ENCODE measurements around the gene TRAK1. TPM values are rescaled to one million over a fixed set of nuclear protein-coding genes. Genes with fewer than 3 reads are reported as not detected.

TRAK1 gene
- total and polyA plus RNA-seq, 2 experiments from 2014 or later: 28.6 to 74.5 TPM

- no peak for DNase-seq (ENCODE audit: low read depth in 1 of 2, low spot score in 1 of 2)
- Histone ChIP-seq H3K36me3 (no peaks in the 10 kb centered on the region), H3K4me3 (no peak overlapping the region), H3K4me1 (ENCODE audit: low read depth) (no peaks in the 10 kb centered on the region), H3K27ac (no peak overlapping the region), H3K9me3 (ENCODE audit: low read depth) (no peaks in the 10 kb centered on the region), H3K27me3 (no peaks in the 10 kb centered on the region)
- TF ChIP-seq CTCF (IDR thresholded peaks at IDR 0.05; ENCODE audit: low read depth, low read length): no peak
Measured at GRCh38 chr3:42213417-42213816, 122.3 kb downstream of the TRAK1 start.

DNA sequence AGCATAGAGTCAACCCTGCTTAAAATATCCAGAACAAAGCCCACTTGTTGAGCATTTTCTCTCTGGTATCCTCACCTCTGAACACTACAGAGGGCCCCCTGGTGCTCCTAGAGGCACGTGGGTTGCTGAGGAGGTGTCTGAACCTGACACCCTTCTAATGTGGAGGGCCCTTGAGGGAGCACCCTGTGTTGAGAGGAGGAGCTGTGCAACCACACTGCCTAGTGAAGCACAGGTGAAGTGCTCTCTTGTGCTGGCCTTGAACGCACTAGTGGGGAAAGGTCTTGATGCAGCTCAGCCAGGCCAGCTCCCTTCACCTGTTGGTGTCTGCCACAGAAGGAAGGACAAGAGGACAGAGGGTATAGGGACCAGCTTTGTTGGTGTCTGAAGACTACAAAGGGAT lies 122.9 kb downstream of the TRAK1 start:
- no peaks in the 10 kb centered on the region for H3K9me3 ChIP-seq (ENCODE audit: low read depth)
- H3K27ac ChIP-seq: no peak overlapping the region
- H3K4me1 ChIP-seq (ENCODE audit: low read depth): no peaks in the 10 kb centered on the region
- H3K27me3 ChIP-seq: no peaks in the 10 kb centered on the region
- peaks cover 1% of the 10 kb centered on the region for H3K36me3 ChIP-seq
- H3K4me3 ChIP-seq: no peak overlapping the region
- TF ChIP-seq CTCF (IDR thresholded peaks at IDR 0.05; ENCODE audit: low read depth, low read length): no peak
- DNase-seq (ENCODE audit: low read depth in 1 of 2, low spot score in 1 of 2): no peak

- no peak for DNase-seq (ENCODE audit: low read depth in 1 of 2, low spot score in 1 of 2)
- H3K4me1 ChIP-seq (ENCODE audit: low read depth): no peaks in the 10 kb centered on the region
- H3K27ac ChIP-seq: no peak overlapping the region
- peaks cover 3% of the 10 kb centered on the region for H3K36me3 ChIP-seq
- no peak for TF ChIP-seq CTCF (IDR thresholded peaks at IDR 0.05; ENCODE audit: low read depth, low read length)
- H3K4me3 ChIP-seq: no peak overlapping the region
- H3K27me3 ChIP-seq: no peaks in the 10 kb centered on the region
- H3K9me3 ChIP-seq (ENCODE audit: low read depth): no peaks in the 10 kb centered on the region
Measured at GRCh38 chr3:42214565-42215283, 123.6 kb downstream of the TRAK1 start.

GRCh38 chr3:42216302-42216701 lies 125.1 kb downstream of the TRAK1 start:
- no peaks in the 10 kb centered on the region for H3K9me3 ChIP-seq (ENCODE audit: low read depth)
- H3K4me1 ChIP-seq (ENCODE audit: low read depth): no peaks in the 10 kb centered on the region
- no peak for TF ChIP-seq CTCF (IDR thresholded peaks at IDR 0.05; ENCODE audit: low read depth, low read length)
- no peak overlapping the region for H3K4me3 ChIP-seq
- no peak for DNase-seq (ENCODE audit: low read depth in 1 of 2, low spot score in 1 of 2)
- H3K36me3 ChIP-seq: peaks cover 3% of the 10 kb centered on the region
- no peaks in the 10 kb centered on the region for H3K27me3 ChIP-seq
- no peak overlapping the region for H3K27ac ChIP-seq

DNA sequence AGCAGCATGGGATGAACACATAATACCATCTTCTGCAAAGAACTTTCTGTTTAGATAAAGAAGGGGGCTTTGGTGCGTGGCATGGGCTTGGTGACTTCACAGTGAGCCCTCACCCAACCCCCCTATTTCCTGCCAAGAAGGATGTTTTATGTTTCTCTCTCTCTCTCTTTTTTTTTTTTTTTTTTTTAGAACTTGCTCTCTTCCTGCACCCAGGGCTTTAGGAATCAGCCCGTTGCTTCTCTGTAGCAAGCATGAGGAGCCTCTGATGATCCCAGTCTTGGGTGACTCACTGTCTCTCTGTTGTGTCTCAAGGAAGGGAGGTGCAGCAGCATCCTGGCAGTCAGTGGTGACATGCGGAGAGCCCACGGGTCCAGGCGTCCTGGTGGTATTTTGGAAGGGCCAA lies 125.8 kb downstream of the TRAK1 start:
- H3K27ac ChIP-seq: no peak overlapping the region
- DNase-seq (ENCODE audit: low read depth in 1 of 2, low spot score in 1 of 2): no peak
- no peaks in the 10 kb centered on the region for H3K9me3 ChIP-seq (ENCODE audit: low read depth)
- no peaks in the 10 kb centered on the region for H3K4me1 ChIP-seq (ENCODE audit: low read depth)
- H3K27me3 ChIP-seq: no peaks in the 10 kb centered on the region
- peaks cover 3% of the 10 kb centered on the region for H3K36me3 ChIP-seq
- H3K4me3 ChIP-seq: no peak overlapping the region
- TF ChIP-seq CTCF (IDR thresholded peaks at IDR 0.05; ENCODE audit: low read depth, low read length): no peak
